Adrenal gland (tissue), 5 donors: ENCODE results near the gene ARSJ.

ENCODE experiments used
- POLR2A ChIP-seq, 2 donors: fragments of 450-650 bp; IDR thresholded peaks; one replicate each; pipeline ENCODE4 v1.6.1; 2017; ENCODE audit warnings: antibody characterized with exemption in 2 of 2, mild to moderate bottlenecking in 2 of 2, moderate library complexity in 1 of 2
- TF ChIP-seq, protein P1 (sequence below), 6 experiments: fragments of 450-650 bp in 4 of 6; fragments of 200-600 bp in 2 of 6; sonication (generic) in 1 of 6; IDR thresholded peaks; 1 replicate in 5 of 6; 2 replicates in 1 of 6; pipeline versions ENCODE4 v1.5.1 to v1.8.0; 2016 to 2021; ENCODE audit warnings: antibody characterized with exemption in 6 of 6, mild to moderate bottlenecking in 2 of 6, moderate library complexity in 1 of 6
- donor health status: DM: no; HTN: no; CAD: no.

GRCh38 chr4:113975578-113975977, 3.9 kb downstream of the ARSJ start:
- TF ChIP-seq, protein P1, sequence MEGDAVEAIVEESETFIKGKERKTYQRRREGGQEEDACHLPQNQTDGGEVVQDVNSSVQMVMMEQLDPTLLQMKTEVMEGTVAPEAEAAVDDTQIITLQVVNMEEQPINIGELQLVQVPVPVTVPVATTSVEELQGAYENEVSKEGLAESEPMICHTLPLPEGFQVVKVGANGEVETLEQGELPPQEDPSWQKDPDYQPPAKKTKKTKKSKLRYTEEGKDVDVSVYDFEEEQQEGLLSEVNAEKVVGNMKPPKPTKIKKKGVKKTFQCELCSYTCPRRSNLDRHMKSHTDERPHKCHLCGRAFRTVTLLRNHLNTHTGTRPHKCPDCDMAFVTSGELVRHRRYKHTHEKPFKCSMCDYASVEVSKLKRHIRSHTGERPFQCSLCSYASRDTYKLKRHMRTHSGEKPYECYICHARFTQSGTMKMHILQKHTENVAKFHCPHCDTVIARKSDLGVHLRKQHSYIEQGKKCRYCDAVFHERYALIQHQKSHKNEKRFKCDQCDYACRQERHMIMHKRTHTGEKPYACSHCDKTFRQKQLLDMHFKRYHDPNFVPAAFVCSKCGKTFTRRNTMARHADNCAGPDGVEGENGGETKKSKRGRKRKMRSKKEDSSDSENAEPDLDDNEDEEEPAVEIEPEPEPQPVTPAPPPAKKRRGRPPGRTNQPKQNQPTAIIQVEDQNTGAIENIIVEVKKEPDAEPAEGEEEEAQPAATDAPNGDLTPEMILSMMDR (IDR thresholded peaks at IDR 0.05) = no peak
- TF ChIP-seq POLR2A (IDR thresholded peaks at IDR 0.05) = no peak
